MM.1S (cell line): ENCODE measurements around the gene SIAH1.

Source experiments
- DNase-seq: peaks from one replicate; pipeline ENCODE4 v3.0.0-alpha.2; 2015
- H2AFZ ChIP-seq: fragments of 300-600 bp; sonication (generic); 2 replicates; pipeline ENCODE4 v1.6.0; 2016; ENCODE audit warnings: antibody characterized with exemption, low read length
- H3F3A ChIP-seq: fragments of 300-600 bp; sonication (generic); 2 replicates; pipeline ENCODE4 v1.6.1; 2016; ENCODE audit warnings: mild to moderate bottlenecking, antibody characterized with exemption, low read length, moderate library complexity, mixed read lengths; ENCODE audit not compliant: insufficient read depth
- H3K27ac ChIP-seq: fragments of 300-600 bp; sonication (generic); 2 replicates; pipeline ENCODE4 v1.5.1; 2016; ENCODE audit warnings: mild to moderate bottlenecking, low read length
- H3K27me3 ChIP-seq: fragments of 300-600 bp; sonication (generic); replicated peaks from 2 replicates; pipeline ENCODE4 v1.6.0; 2016; ENCODE audit warnings: low read length; ENCODE audit not compliant: insufficient read depth
- H3K36me3 ChIP-seq: fragments of 300-600 bp; sonication (generic); replicated peaks from 2 replicates; pipeline ENCODE4 v1.6.1; 2016; ENCODE audit warnings: mild to moderate bottlenecking, low read length, mixed read lengths; ENCODE audit not compliant: insufficient read depth
- H3K4me1 ChIP-seq: fragments of 300-600 bp; sonication (generic); 2 replicates; pipeline ENCODE4 v1.6.1; 2016; ENCODE audit warnings: low read length, mixed read lengths
- H3K4me2 ChIP-seq: fragments of 300-600 bp; sonication (generic); 2 replicates; pipeline ENCODE4 v1.6.0; 2016; ENCODE audit warnings: low read depth, low read length
- H3K4me3 ChIP-seq: fragments of 300-600 bp; sonication (generic); 2 replicates; pipeline ENCODE4 v1.5.1; 2016; ENCODE audit warnings: low read length, mixed read lengths
- H3K79me2 ChIP-seq: fragments of 300-600 bp; sonication (generic); 2 replicates; pipeline ENCODE4 v1.6.1; 2016; ENCODE audit warnings: mixed run types, low read length, mixed read lengths
- H3K9ac ChIP-seq: fragments of 300-600 bp; sonication (generic); 2 replicates; pipeline ENCODE4 v1.6.1; 2016; ENCODE audit warnings: low read length, mixed read lengths
- H3K9me2 ChIP-seq: fragments of 300-600 bp; sonication (generic); replicated peaks from 2 replicates; pipeline ENCODE4 v1.6.1; 2016; ENCODE audit warnings: mild to moderate bottlenecking, low read length, mixed read lengths; ENCODE audit not compliant: insufficient read depth
- H3K9me3 ChIP-seq: fragments of 300-600 bp; sonication (generic); replicated peaks from 2 replicates; pipeline ENCODE4 v1.6.1; 2016; ENCODE audit warnings: mild to moderate bottlenecking, low read length, mixed read lengths; ENCODE audit not compliant: insufficient read depth
- H4K20me1 ChIP-seq: fragments of 300-600 bp; sonication (generic); 2 replicates; pipeline ENCODE4 v1.6.1; 2016; ENCODE audit warnings: mild to moderate bottlenecking, low read length, moderate library complexity, mixed read lengths; ENCODE audit not compliant: insufficient read depth
- EZH2 ChIP-seq: fragments of 300-600 bp; sonication (generic); optimal IDR thresholded peaks from 2 replicates; pipeline ENCODE3; 2017; ENCODE audit warnings: low read depth, mild to moderate bottlenecking, antibody characterized with exemption, low read length, mixed read lengths
- EZH2phosphoT487 ChIP-seq: fragments of 300-600 bp; sonication (generic); IDR thresholded peaks from 2 replicates; pipeline ENCODE4 v1.6.1; 2018; ENCODE audit warnings: antibody characterized with exemption, low read length
- TF ChIP-seq, protein P1 (sequence below): fragments of 300-600 bp; sonication (generic); IDR thresholded peaks from 2 replicates; pipeline ENCODE4 v1.5.1; 2016; ENCODE audit warnings: antibody characterized with exemption, low read length, mixed read lengths

The SIAH1 gene

DNA sequence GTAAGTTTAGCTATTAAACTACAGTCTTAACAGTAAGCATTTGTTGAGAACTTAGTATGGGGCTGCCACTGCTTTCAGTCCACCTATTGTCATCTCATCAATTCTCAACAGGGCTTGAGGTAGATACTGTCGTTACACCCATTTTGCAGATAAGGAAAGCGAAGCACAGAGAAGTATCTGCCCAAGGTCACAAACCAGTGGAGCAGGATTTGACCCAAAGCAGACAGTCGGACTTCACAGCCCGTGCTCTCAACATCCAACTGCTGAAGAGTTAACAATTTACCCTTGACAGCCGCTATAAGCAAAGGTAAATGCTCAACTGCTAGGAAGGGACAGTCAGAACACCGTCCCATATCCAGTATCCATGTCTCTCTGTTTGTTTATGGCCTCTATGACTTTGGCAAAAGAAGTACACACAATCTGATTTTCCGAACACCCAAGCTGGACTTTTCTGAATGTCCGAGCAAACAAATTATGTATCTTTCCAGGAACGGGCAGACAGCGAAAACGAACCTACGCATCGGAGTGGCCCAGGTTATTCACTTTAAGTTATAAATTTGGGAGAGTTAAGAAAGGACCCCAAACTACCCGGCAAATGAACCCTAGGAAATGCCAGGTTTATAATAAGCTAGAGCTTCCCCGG, 1.2 kb downstream of the SIAH1 start:
- DNase-seq, result peak; percentile 43
- Histone ChIP-seq H3K9ac (peak overlapping the region; percentile 71), H3K4me2 (peak overlapping the region; percentile 73), H3K9me3 (no peaks in the 10 kb centered on the region), H3K27ac (peak overlapping the region; percentile 41; the same call in 1 of the 2 replicates), H3K4me3 (peak overlapping the region; percentile 88), H3K4me1 (no peaks in the 10 kb centered on the region), H3K9me2 (no peaks in the 10 kb centered on the region), H3F3A (peaks cover 5% of the 10 kb centered on the region), H3K36me3 (no peaks in the 10 kb centered on the region), H4K20me1 (peaks cover 19% of the 10 kb centered on the region), H2AFZ (no peak overlapping the region), H3K27me3 (no peaks in the 10 kb centered on the region), H3K79me2 (peaks cover 55% of the 10 kb centered on the region)
- TF ChIP-seq, protein P1, sequence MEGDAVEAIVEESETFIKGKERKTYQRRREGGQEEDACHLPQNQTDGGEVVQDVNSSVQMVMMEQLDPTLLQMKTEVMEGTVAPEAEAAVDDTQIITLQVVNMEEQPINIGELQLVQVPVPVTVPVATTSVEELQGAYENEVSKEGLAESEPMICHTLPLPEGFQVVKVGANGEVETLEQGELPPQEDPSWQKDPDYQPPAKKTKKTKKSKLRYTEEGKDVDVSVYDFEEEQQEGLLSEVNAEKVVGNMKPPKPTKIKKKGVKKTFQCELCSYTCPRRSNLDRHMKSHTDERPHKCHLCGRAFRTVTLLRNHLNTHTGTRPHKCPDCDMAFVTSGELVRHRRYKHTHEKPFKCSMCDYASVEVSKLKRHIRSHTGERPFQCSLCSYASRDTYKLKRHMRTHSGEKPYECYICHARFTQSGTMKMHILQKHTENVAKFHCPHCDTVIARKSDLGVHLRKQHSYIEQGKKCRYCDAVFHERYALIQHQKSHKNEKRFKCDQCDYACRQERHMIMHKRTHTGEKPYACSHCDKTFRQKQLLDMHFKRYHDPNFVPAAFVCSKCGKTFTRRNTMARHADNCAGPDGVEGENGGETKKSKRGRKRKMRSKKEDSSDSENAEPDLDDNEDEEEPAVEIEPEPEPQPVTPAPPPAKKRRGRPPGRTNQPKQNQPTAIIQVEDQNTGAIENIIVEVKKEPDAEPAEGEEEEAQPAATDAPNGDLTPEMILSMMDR, result no peak
- TF ChIP-seq EZH2phosphoT487, result no peak
- no peak for TF ChIP-seq EZH2

DNA sequence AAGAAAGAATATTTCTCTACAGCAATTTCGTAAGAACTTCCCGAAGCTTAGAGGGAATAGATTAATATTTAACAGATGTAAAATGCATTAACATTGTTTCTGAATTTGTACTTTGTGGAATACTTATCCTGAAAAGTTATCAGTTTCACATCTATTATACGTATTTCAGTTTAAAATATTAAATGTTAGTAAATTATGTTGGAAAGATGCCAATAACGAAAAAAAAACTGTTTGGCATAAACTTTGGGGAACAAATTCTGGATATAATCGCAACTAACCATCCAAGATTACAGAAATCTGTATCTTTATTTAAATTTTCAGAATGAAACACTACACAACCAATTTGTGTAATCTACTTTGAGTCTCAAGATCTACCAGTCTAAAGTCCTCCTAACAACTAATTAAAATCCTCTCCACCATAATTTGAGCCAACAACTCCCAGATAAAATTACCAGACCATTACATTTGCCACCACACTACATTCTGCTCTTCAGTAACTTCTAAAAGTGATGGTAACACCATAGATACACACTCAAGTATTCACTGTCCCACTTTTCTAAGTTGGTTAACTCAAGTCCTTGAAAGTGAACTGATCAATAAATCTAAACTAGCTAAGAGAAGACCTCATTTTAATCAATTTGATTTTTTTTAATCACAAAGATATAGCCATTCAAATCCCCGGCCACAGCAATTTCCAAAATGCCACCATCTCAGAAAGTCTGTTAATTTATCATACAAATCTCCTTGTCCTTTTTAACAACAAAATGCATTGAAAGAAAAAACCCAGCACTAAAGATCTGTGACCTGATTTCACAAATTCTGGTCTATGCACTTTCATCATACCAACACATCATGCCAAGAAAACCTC, 2.0 kb downstream of the SIAH1 start:
- Histone ChIP-seq H3K9me3 (no peaks in the 10 kb centered on the region), H3K27ac (no peak overlapping the region), H3K4me3 (peak overlapping the region; percentile 88), H4K20me1 (peaks cover 25% of the 10 kb centered on the region), H3K4me1 (no peaks in the 10 kb centered on the region), H3K4me2 (peak overlapping the region; percentile 73), H3K79me2 (peaks cover 62% of the 10 kb centered on the region), H3K36me3 (no peaks in the 10 kb centered on the region), H3K27me3 (no peaks in the 10 kb centered on the region), H3K9ac (peak overlapping the region; percentile 71; the same call in 1 of the 2 replicates), H3F3A (peaks cover 5% of the 10 kb centered on the region), H2AFZ (no peak overlapping the region), H3K9me2 (no peaks in the 10 kb centered on the region)
- no peak for DNase-seq
- no peak for TF ChIP-seq EZH2
- no peak for TF ChIP-seq EZH2phosphoT487
- TF ChIP-seq, protein P1, result no peak

DNA sequence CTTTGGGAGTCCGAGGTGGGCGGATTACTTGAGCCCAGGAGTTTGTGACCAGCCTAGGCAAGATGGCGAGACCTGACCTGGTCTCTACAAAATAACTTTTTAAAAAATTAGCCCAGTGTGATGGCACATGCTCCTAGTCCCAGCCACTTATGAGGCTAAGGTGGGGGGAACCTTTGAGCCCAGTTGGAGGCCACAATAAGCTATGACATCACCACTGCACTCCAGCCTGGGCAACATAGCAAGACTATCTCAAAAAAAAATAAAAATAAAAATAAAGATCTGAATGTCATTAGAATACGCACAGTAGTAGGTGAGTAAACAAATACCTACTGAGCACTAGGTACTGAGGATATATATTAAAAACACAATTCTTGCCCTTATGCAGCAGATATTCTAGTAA, 3.1 kb downstream of the SIAH1 start:
- H3K4me2 ChIP-seq, result no peak overlapping the region
- no peak for DNase-seq
- peaks cover 5% of the 10 kb centered on the region for H3F3A ChIP-seq
- no peak overlapping the region for H2AFZ ChIP-seq
- no peaks in the 10 kb centered on the region for H3K36me3 ChIP-seq
- H3K4me3 ChIP-seq, result no peak overlapping the region
- TF ChIP-seq EZH2, result no peak
- no peak for TF ChIP-seq EZH2phosphoT487
- TF ChIP-seq, protein P1, result no peak
- H3K9ac ChIP-seq, result no peak overlapping the region
- H3K9me3 ChIP-seq, result no peaks in the 10 kb centered on the region
- H4K20me1 ChIP-seq, result peaks cover 25% of the 10 kb centered on the region
- H3K9me2 ChIP-seq, result no peaks in the 10 kb centered on the region
- H3K27me3 ChIP-seq, result no peaks in the 10 kb centered on the region
- H3K79me2 ChIP-seq, result peaks cover 73% of the 10 kb centered on the region
- no peak overlapping the region for H3K27ac ChIP-seq
- no peaks in the 10 kb centered on the region for H3K4me1 ChIP-seq
